Superior temporal gyrus (tissue), 1 donor: ENCODE measurements around the gene MARVELD3.
A peak's percentile ranks its signal among the peaks of the same experiment; 100 is the strongest.
"Not testable (repeated sequence)": the region's sequence is repeated elsewhere in the genome, so short reads cannot be mapped to it uniquely, and the experiment has no call there.

Experiments
- DNase-seq: peaks from one replicate; pipeline ENCODE4 v3.0.0-alpha.2; 2016; ENCODE audit errors: extremely low spot score

Gene MARVELD3

DNA sequence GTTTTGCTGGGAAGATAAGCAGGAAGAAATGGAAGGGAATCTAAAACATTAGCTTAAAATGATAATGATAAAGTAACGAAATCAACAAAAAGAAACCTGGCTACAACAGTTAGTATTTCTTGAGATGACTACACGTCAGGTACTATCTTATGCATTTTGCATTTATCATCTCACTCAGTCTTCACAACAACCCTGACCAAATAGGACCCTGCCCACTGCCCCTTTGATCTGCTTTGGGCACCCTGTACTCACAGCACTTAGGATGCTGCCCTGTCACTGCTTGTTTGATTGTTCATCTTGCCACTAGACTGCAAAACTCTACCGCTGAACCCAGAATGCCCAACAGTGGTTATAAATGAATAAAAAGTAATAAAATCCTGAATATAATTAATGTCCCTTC is 45.2 kb downstream of the MARVELD3 start:
- DNase-seq: no peak

GRCh38 chr16:71672125-71672524 is 46.1 kb downstream of the MARVELD3 start:
- DNase-seq: no peak

DNA sequence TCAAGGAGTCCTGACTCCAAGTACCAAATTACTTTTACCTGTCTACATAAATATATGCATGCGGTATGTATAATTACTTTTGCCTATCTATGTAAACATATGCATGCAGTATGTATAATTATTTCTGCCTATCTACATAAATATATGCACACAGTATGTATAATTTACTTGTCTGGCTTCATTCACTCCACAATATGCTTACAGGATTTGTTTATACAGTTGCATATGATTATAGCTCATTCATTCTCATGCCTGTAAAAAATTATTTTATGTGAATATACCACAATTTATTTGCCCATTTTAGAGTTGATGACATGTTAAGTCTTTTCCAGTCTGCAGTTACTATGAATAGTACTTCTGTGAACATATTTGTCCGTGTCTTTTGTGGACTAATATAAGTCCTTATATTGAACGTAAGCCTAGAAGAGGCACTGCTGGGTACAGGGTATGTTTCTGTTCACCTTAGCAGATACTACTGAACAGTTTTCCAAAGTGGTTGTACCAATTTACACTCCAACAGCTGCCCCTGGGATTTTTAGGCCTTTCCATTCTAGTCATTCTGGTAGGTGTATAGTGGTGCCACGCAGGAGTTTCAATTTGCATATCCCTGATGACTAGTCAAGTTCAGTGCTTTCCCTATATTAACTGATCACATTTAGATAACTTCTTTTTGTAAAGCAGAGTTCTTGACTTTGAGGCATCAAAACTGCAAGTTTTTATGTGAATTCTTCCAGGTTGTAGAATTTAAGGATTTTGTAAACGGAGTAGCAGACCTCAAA is 47.0 kb downstream of the MARVELD3 start:
- no peak for DNase-seq

DNA sequence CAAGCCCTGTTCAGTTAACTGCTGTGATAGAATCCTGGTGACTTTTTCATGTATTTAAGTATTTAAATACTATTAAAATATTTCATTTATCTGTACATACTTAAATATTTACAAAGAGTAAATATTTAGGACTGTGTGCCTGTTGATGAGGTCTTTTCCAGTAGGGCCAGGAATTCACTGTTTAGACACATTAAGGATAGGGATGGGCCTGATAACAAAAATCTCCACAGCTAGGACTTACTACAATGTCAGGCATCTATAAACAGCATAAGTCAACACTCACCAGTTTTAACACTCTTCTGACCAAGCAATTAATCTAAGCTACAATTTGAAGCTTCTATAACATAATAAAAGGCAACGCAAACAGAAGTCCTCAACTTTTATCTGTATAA is 47.6 kb downstream of the MARVELD3 start:
- DNase-seq: no peak

GRCh38 chr16:71674229-71674628 is 48.2 kb downstream of the MARVELD3 start:
- DNase-seq: no peak

- DNase-seq: no peak
These were observed 49.4 kb downstream of the MARVELD3 start for GRCh38 chr16:71675380-71675779.

DNA sequence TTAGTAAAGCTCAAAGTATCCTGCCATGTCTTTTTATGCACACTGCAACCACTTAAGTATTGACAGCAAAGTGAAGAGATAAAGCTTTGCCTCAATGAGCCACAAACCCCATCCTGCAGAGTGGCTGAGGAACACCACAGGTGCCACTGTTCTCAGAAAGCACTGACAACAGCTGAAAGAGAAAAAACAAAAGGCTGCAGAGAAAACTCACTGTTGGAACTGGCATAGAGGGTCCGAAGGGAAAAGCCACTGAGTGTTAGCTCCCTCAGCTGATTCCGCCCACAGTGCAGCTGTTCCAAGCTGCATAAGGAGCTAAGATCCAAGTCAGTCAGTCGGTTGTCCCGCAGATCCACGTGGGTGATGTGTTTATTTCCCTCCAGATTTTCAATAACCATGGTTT is 50.3 kb downstream of the MARVELD3 start:
- DNase-seq: peak; percentile 48

GRCh38 chr16:71681360-71681759 is 55.4 kb downstream of the MARVELD3 start:
- DNase-seq: no peak

DNA sequence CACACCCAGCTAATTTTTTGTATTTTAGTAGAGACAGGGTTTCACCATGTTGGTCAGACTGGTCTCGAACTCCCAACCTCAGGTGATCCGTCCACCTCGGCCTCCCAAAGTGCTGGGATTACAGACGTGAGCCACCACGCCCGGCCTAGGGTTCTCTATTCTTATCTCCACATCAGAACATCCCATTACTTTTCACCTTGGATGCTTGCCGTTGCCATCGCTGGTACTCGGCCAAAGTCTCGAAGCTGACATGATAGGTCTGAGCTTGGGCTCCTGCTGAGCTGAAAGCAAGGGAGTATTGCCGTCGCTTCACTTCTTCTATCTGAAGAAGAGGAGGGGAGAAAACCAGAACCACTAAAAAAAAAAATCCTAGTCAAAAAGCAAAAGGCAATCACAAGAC is 58.3 kb downstream of the MARVELD3 start:
- DNase-seq: not testable (repeated sequence)
